Suprapubic skin (tissue), 4 donors: ENCODE measurements around the gene GNAT1. TPM values are rescaled to one million over a fixed set of nuclear protein-coding genes. Genes with fewer than 3 reads are reported as not detected.
A peak's percentile ranks its signal among the peaks of the same experiment; 100 is the strongest.

Source experiments
- DNase-seq, 2 donors: peaks; one replicate each; pipeline ENCODE4 v3.0.0-alpha.2; 2019; ENCODE audit warnings: low spot score in 2 of 2
- H3K27ac ChIP-seq: fragments of 200-600 bp; sonication (generic); one replicate; pipeline ENCODE4 v1.5.1; 2019
- H3K27me3 ChIP-seq: fragments of 200-600 bp; sonication (generic); one replicate; pipeline ENCODE4 v1.5.1; 2019
- H3K36me3 ChIP-seq: fragments of 200-600 bp; sonication (generic); one replicate; pipeline ENCODE4 v1.5.1; 2019
- H3K4me1 ChIP-seq: fragments of 200-600 bp; sonication (generic); one replicate; pipeline ENCODE4 v1.5.1; 2019
- H3K4me3 ChIP-seq: fragments of 200-600 bp; sonication (generic); one replicate; pipeline ENCODE4 v1.5.1; 2019; ENCODE audit warnings: mild to moderate bottlenecking
- H3K9me3 ChIP-seq: fragments of 200-600 bp; sonication (generic); one replicate; pipeline ENCODE4 v1.5.1; 2019
- CTCF ChIP-seq, 2 donors: fragments of 200-600 bp in 1 of 2; fragments of 450-650 bp in 1 of 2; sonication (generic) in 1 of 2; IDR thresholded peaks; one replicate each; pipeline ENCODE4 v1.5.1; 2016 to 2019; ENCODE audit warnings: antibody characterized with exemption in 2 of 2, mild to moderate bottlenecking in 1 of 2, moderate library complexity in 1 of 2
- EP300 ChIP-seq: sonication (generic); formaldehyde crosslinking; IDR thresholded peaks from one replicate; pipeline ENCODE4 v1.6.1; 2017; ENCODE audit warnings: antibody characterized with exemption
- POLR2A ChIP-seq, 2 donors: fragments of 450-650 bp; IDR thresholded peaks; one replicate each; pipeline ENCODE4 v1.6.1; 2017; ENCODE audit warnings: antibody characterized with exemption in 2 of 2, mild to moderate bottlenecking in 2 of 2, moderate library complexity in 2 of 2
- POLR2AphosphoS5 ChIP-seq, 3 donors: sonication (generic); formaldehyde crosslinking; IDR thresholded peaks; one replicate each; pipeline ENCODE4 v1.6.1; 2017; ENCODE audit warnings: antibody characterized with exemption in 3 of 3
- WGBS: methylation state at CpG from one replicate; pipeline ENCODE4 v1.1.5; 2018; 5-methylcytosine and 5-hydroxymethylcytosine counted together
- total RNA-seq, 4 donors: library from RNA; depleted of rRNA; stranded (reverse); fragments of >200 nt; gene quantifications; one replicate each; pipeline ENCODE4 v1.1.0, GENCODE V29; 2016

GNAT1 gene
- total RNA-seq, 4 donors from 2014 or later = 0.64 TPM; not detected in 3

GRCh38 chr3:50205413-50206276 lies 14.2 kb downstream of the GNAT1 start:
- DNase-seq = no peak
- peaks cover 14% of the 10 kb centered on the region for H3K4me1 ChIP-seq
- peak overlapping the region; percentile 50 for H3K4me3 ChIP-seq

GRCh38 chr3:50207359-50208042 lies 16.1 kb downstream of the GNAT1 start:
- Histone ChIP-seq H3K27ac (no peak overlapping the region), H3K36me3 (no peaks in the 10 kb centered on the region), H3K4me1 (peaks cover 14% of the 10 kb centered on the region), H3K9me3 (no peaks in the 10 kb centered on the region), H3K27me3 (peaks cover 38% of the 10 kb centered on the region), H3K4me3 (no peak overlapping the region)
- TF ChIP-seq POLR2A (IDR thresholded peaks at IDR 0.05) (no peak), CTCF (IDR thresholded peaks at IDR 0.05) (no peak), POLR2AphosphoS5 (IDR thresholded peaks at IDR 0.05) (no peak), EP300 (no peak)
- whole genome bisulfite sequencing = 95% methylated on average over 11 of the region's 17 CpGs
- DNase-seq = no peak

More at GRCh38 chr3:50205413-50206276, 14.2 kb downstream of the GNAT1 start:
- peaks cover 57% of the 10 kb centered on the region for H3K27me3 ChIP-seq
- H3K27ac ChIP-seq = no peak overlapping the region
- TF ChIP-seq POLR2AphosphoS5 (IDR thresholded peaks at IDR 0.05) = no peak
- 4% methylated on average over 20 of the region's 67 CpGs for WGBS
- no peaks in the 10 kb centered on the region for H3K9me3 ChIP-seq
- no peaks in the 10 kb centered on the region for H3K36me3 ChIP-seq

GRCh38 chr3:50208677-50209344 lies 17.4 kb downstream of the GNAT1 start:
- Histone ChIP-seq H3K27ac (no peak overlapping the region), H3K36me3 (no peaks in the 10 kb centered on the region), H3K4me1 (peaks cover 14% of the 10 kb centered on the region), H3K9me3 (no peaks in the 10 kb centered on the region), H3K27me3 (peaks cover 26% of the 10 kb centered on the region), H3K4me3 (no peak overlapping the region)
- no peak for DNase-seq
- TF ChIP-seq POLR2A (IDR thresholded peaks at IDR 0.05) = no peak
- TF ChIP-seq CTCF (IDR thresholded peaks at IDR 0.05) = no peak
- TF ChIP-seq POLR2AphosphoS5 (IDR thresholded peaks at IDR 0.05) = no peak
- TF ChIP-seq EP300 = no peak
- WGBS = 89% methylated on average over 9 of the region's 14 CpGs

GRCh38 chr3:50210176-50210509 lies 18.7 kb downstream of the GNAT1 start:
- 100% methylated on average over 2 of the region's 5 CpGs for WGBS
- no peaks in the 10 kb centered on the region for H3K36me3 ChIP-seq
- DNase-seq = no peak

More at GRCh38 chr3:50210176-50210509, 18.7 kb downstream of the GNAT1 start:
- Histone ChIP-seq H3K9me3 (no peaks in the 10 kb centered on the region), H3K4me3 (no peak overlapping the region), H3K27ac (no peak overlapping the region), H3K4me1 (peaks cover 9% of the 10 kb centered on the region), H3K27me3 (peaks cover 13% of the 10 kb centered on the region)
- no peak for TF ChIP-seq CTCF (IDR thresholded peaks at IDR 0.05)
- TF ChIP-seq POLR2A (IDR thresholded peaks at IDR 0.05) = no peak
- TF ChIP-seq POLR2AphosphoS5 (IDR thresholded peaks at IDR 0.05) = no peak
- no peak for TF ChIP-seq EP300
